GM23338 (cell line): ENCODE data around the gene APP. TPM values are rescaled to one million over a fixed set of nuclear protein-coding genes. Genes with fewer than 3 reads are reported as not detected.

ENCODE experiments used
- ATAC-seq: fragments of 200-7000 bp; cut with Tn5 transposase; 3 replicates; pipeline ENCODE4 v1.9.1; 2020
- DNase-seq: peaks from one replicate; pipeline ENCODE4 v3.0.0-alpha.2; 2015; ENCODE audit warnings: low spot score
- H2AFZ ChIP-seq: fragments of 200-600 bp; sonication (generic); 2 replicates; pipeline ENCODE4 v1.8.0; 2016; ENCODE audit warnings: antibody characterized with exemption, mild to moderate bottlenecking, moderate library complexity
- H3F3A ChIP-seq: fragments of 200-600 bp; sonication (generic); replicated peaks from 2 replicates; pipeline ENCODE4 v1.8.0; 2017; ENCODE audit warnings: antibody characterized with exemption, mixed run types, low read depth
- H3K27ac ChIP-seq: fragments of 200-600 bp; sonication (generic); 2 replicates; pipeline ENCODE4 v1.6.1; 2016; ENCODE audit warnings: low read depth
- H3K27me3 ChIP-seq: fragments of 200-600 bp; sonication (generic); 2 replicates; pipeline ENCODE4 v1.8.0; 2016; ENCODE audit warnings: mild to moderate bottlenecking, mixed run types, moderate library complexity; ENCODE audit not compliant: insufficient read depth
- H3K36me3 ChIP-seq: fragments of 200-600 bp; sonication (generic); 2 replicates; pipeline ENCODE4 v1.8.0; 2016; ENCODE audit warnings: mild to moderate bottlenecking; ENCODE audit not compliant: insufficient read depth
- H3K4me1 ChIP-seq: fragments of 200-600 bp; sonication (generic); 2 replicates; pipeline ENCODE4 v1.8.0; 2016; ENCODE audit warnings: mild to moderate bottlenecking, moderate library complexity; ENCODE audit not compliant: insufficient read depth
- H3K4me2 ChIP-seq: fragments of 200-600 bp; sonication (generic); 2 replicates; pipeline ENCODE4 v1.7.1; 2017; ENCODE audit warnings: mixed run types
- H3K4me3 ChIP-seq: fragments of 200-600 bp; sonication (generic); 2 replicates; pipeline ENCODE4 v1.6.1; 2016; ENCODE audit warnings: mixed run types
- H3K79me2 ChIP-seq: fragments of 200-600 bp; sonication (generic); replicated peaks from 2 replicates; pipeline ENCODE4 v1.8.0; 2017; ENCODE audit warnings: mild to moderate bottlenecking; ENCODE audit not compliant: insufficient read depth
- H3K9me2 ChIP-seq: fragments of 200-600 bp; sonication (generic); 2 replicates; pipeline ENCODE4 v1.8.0; 2017; ENCODE audit not compliant: insufficient read depth
- H4K20me1 ChIP-seq: fragments of 200-600 bp; sonication (generic); replicated peaks from 2 replicates; pipeline ENCODE4 v1.8.0; 2017; ENCODE audit warnings: mild to moderate bottlenecking; ENCODE audit not compliant: insufficient read depth
- H3K27ac Mint-ChIP-seq: 2 replicates; pipeline ENCODE4 v1.8.0; 2020; ENCODE audit warnings: inconsistent platforms, mild to moderate bottlenecking, moderate library complexity, mixed read lengths
- H3K27me3 Mint-ChIP-seq: 3 replicates; pipeline ENCODE4 v1.8.0; 2022; ENCODE audit warnings: low read depth, mild to moderate bottlenecking, moderate library complexity, mixed read lengths, inconsistent platforms; ENCODE audit not compliant: insufficient read depth, poor library complexity
- H3K36me3 Mint-ChIP-seq: 3 replicates; pipeline ENCODE4 v1.8.0; 2021; ENCODE audit warnings: low read depth, mild to moderate bottlenecking, inconsistent platforms, moderate library complexity, mixed read lengths
- H3K4me1 Mint-ChIP-seq: 3 replicates; pipeline ENCODE4 v1.8.0; 2020; ENCODE audit warnings: mild to moderate bottlenecking, inconsistent platforms, mixed read lengths
- H3K4me3 Mint-ChIP-seq: 3 replicates; pipeline ENCODE4 v1.8.0; 2021; ENCODE audit warnings: moderate library complexity, mild to moderate bottlenecking, inconsistent platforms, mixed read lengths
- H3K9me3 Mint-ChIP-seq: 3 replicates; pipeline ENCODE4 v1.8.0; 2020; ENCODE audit warnings: moderate library complexity, mild to moderate bottlenecking, inconsistent platforms, mixed read lengths
- CREB1 ChIP-seq: fragments of 250-450 bp; sonication (Bioruptor Pico); IDR thresholded peaks from 2 replicates; pipeline ENCODE4 v1.5.0; 2020; ENCODE audit warnings: low read depth, mild to moderate bottlenecking, moderate library complexity
- EZH2 ChIP-seq: fragments of 200-600 bp; sonication (generic); IDR thresholded peaks from one replicate; pipeline ENCODE4 v1.8.0; 2017; ENCODE audit warnings: antibody characterized with exemption, mild to moderate bottlenecking, low read depth; ENCODE audit not compliant: unreplicated experiment
- EZH2phosphoT487 ChIP-seq: fragments of 200-600 bp; sonication (generic); IDR thresholded peaks from one replicate; pipeline ENCODE4 v1.8.1; 2018; ENCODE audit warnings: antibody characterized with exemption; ENCODE audit not compliant: unreplicated experiment
- JUNB ChIP-seq: IDR thresholded peaks from one replicate; pipeline ENCODE4 v1.6.1; 2016; ENCODE audit warnings: antibody characterized with exemption; ENCODE audit not compliant: unreplicated experiment
- ZNF114 ChIP-seq: fragments of 250-450 bp; sonication (Bioruptor Pico); IDR thresholded peaks from 2 replicates; pipeline ENCODE4 v1.5.0; 2020; ENCODE audit warnings: mild to moderate bottlenecking, moderate library complexity
- ZNF331 ChIP-seq: fragments of 250-450 bp; sonication (Bioruptor Pico); IDR thresholded peaks from 2 replicates; pipeline ENCODE4 v1.5.0; 2020; ENCODE audit warnings: low read depth, mild to moderate bottlenecking, moderate library complexity
- polyA plus RNA-seq: library from polyadenylated mRNA; unstranded; fragments of >200 nt; fragmentation: Nextera tagmentation; extraction: Ambion mirVana; gene quantifications from 2 replicates; pipeline ENCODE4 v1.2.1, GENCODE V29; 2016
- total RNA-seq: library from RNA; depleted of rRNA; stranded (reverse); fragments of >200 nt; shearing (Covaris generic); gene quantifications from 2 replicates; pipeline ENCODE4 v1.2.3, GENCODE V29; 2014
- TF ChIP-seq, protein P1 (sequence below): IDR thresholded peaks from one replicate; pipeline ENCODE4 v1.6.1; 2018; ENCODE audit warnings: antibody characterized with exemption; ENCODE audit not compliant: unreplicated experiment
- TF ChIP-seq, protein P2 (sequence below), 2 experiments: fragments of 200-600 bp in 1 of 2; sonication (generic) in 1 of 2; conservative IDR thresholded peaks; 2 replicates each; pipeline versions ENCODE4 v1.5.1 to v1.6.1; 2016 to 2017; ENCODE audit warnings: antibody characterized with exemption in 2 of 2, low read depth in 2 of 2, mild to moderate bottlenecking in 2 of 2, moderate library complexity in 1 of 2

The APP gene
- total and polyA plus RNA-seq, 2 experiments from 2014 or later: 69.4 to 444 TPM

DNA sequence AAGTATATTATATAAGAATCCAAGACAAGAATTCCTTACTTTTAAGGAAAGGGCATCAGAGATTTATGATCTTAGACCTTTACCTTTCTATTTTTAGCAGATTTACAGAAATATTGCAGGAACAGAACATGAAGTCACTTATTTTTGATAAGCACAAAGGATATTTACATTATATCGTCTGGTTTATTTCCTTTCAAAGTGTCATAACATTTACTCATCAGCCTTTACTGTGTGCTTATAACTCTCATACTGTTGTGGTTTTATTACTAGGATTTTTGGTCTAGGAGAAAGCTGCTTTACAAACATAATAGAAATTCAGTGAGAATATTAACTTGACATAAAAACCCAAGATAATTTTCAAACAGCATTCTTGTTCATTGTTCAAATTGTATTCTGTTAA lies 47.6 kb downstream of the APP start:
- Histone ChIP-seq H3K79me2 (peaks cover 100% of the 10 kb centered on the region), H3K27me3 (no peaks in the 10 kb centered on the region), H3K36me3 (no peaks in the 10 kb centered on the region), H3K4me3 (no peak overlapping the region), H3K4me2 (no peak overlapping the region), H3K9me2 (no peaks in the 10 kb centered on the region), H3K27ac (no peak overlapping the region), H2AFZ (no peak overlapping the region), H3F3A (no peaks in the 10 kb centered on the region), H4K20me1 (peaks cover 61% of the 10 kb centered on the region), H3K4me1 (peaks cover 84% of the 10 kb centered on the region)
- peaks cover 91% of the 10 kb centered on the region for H3K4me1 Mint-ChIP-seq
- H3K36me3 Mint-ChIP-seq: no peaks in the 10 kb centered on the region
- TF ChIP-seq ZNF331 (CRISPR knock-in tag) (no peak), JUNB (no peak), EZH2phosphoT487 (no peak)
- TF ChIP-seq, protein P1, sequence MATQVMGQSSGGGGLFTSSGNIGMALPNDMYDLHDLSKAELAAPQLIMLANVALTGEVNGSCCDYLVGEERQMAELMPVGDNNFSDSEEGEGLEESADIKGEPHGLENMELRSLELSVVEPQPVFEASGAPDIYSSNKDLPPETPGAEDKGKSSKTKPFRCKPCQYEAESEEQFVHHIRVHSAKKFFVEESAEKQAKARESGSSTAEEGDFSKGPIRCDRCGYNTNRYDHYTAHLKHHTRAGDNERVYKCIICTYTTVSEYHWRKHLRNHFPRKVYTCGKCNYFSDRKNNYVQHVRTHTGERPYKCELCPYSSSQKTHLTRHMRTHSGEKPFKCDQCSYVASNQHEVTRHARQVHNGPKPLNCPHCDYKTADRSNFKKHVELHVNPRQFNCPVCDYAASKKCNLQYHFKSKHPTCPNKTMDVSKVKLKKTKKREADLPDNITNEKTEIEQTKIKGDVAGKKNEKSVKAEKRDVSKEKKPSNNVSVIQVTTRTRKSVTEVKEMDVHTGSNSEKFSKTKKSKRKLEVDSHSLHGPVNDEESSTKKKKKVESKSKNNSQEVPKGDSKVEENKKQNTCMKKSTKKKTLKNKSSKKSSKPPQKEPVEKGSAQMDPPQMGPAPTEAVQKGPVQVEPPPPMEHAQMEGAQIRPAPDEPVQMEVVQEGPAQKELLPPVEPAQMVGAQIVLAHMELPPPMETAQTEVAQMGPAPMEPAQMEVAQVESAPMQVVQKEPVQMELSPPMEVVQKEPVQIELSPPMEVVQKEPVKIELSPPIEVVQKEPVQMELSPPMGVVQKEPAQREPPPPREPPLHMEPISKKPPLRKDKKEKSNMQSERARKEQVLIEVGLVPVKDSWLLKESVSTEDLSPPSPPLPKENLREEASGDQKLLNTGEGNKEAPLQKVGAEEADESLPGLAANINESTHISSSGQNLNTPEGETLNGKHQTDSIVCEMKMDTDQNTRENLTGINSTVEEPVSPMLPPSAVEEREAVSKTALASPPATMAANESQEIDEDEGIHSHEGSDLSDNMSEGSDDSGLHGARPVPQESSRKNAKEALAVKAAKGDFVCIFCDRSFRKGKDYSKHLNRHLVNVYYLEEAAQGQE: no peak
- no peaks in the 10 kb centered on the region for H3K9me3 Mint-ChIP-seq
- H3K4me3 Mint-ChIP-seq: no peak overlapping the region
- no peak for DNase-seq
- H3K27ac Mint-ChIP-seq: no peak overlapping the region
- H3K27me3 Mint-ChIP-seq: peaks cover 5% of the 10 kb centered on the region
- no peak for ATAC-seq

DNA sequence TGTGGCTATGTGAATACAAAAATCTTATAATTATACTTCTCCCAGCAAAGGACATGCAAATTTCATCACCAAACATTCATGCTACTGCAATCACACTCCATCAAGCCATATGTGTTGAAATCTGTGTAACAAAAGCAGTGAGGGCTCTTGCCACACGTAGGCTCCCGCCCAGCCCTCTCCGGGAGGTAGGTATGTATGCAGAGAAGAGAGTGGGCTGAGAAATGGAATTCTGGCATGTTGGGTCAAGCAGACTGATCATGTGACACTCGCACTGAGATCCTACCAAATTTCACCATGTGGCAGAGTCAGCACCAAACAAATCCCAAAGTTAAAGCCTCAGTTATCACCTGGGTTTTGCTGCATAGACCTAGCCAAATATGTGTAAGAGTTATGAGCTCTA lies 49.7 kb downstream of the APP start:
- H3K4me3 Mint-ChIP-seq: no peak overlapping the region; the same call in 2 of the 3 replicates

More for the DNA sequence above, 49.7 kb downstream of the APP start:
- Mint-ChIP-seq H3K27me3 (peaks cover 7% of the 10 kb centered on the region), H3K27ac (peak overlapping the region; percentile 83), H3K9me3 (no peaks in the 10 kb centered on the region), H3K4me1 (peaks cover 89% of the 10 kb centered on the region), H3K36me3 (no peaks in the 10 kb centered on the region)
- Histone ChIP-seq H3K9me2 (no peaks in the 10 kb centered on the region), H2AFZ (no peak overlapping the region), H3F3A (no peaks in the 10 kb centered on the region), H3K4me3 (no peak overlapping the region), H3K36me3 (no peaks in the 10 kb centered on the region), H4K20me1 (peaks cover 52% of the 10 kb centered on the region), H3K79me2 (peaks cover 100% of the 10 kb centered on the region), H3K4me2 (no peak overlapping the region), H3K27me3 (no peaks in the 10 kb centered on the region), H3K4me1 (peaks cover 81% of the 10 kb centered on the region), H3K27ac (peak overlapping the region; percentile 53)
- TF ChIP-seq ZNF114 (CRISPR knock-in tag) (no peak), EZH2 (no peak), CREB1 (CRISPR knock-in tag) (no peak)
- TF ChIP-seq, protein P2, sequence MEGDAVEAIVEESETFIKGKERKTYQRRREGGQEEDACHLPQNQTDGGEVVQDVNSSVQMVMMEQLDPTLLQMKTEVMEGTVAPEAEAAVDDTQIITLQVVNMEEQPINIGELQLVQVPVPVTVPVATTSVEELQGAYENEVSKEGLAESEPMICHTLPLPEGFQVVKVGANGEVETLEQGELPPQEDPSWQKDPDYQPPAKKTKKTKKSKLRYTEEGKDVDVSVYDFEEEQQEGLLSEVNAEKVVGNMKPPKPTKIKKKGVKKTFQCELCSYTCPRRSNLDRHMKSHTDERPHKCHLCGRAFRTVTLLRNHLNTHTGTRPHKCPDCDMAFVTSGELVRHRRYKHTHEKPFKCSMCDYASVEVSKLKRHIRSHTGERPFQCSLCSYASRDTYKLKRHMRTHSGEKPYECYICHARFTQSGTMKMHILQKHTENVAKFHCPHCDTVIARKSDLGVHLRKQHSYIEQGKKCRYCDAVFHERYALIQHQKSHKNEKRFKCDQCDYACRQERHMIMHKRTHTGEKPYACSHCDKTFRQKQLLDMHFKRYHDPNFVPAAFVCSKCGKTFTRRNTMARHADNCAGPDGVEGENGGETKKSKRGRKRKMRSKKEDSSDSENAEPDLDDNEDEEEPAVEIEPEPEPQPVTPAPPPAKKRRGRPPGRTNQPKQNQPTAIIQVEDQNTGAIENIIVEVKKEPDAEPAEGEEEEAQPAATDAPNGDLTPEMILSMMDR (conservative IDR thresholded peaks at IDR 0.05; ENCODE audit: low read depth in 2 of 2): no peak
- DNase-seq (peak; percentile 72), ATAC-seq (peak; percentile 65)
